GM23248 (cell line): ENCODE results near the gene NLRP9.

ENCODE experiments used
- EZH2 ChIP-seq: fragments of 200-600 bp; sonication (generic); IDR thresholded peaks from 2 replicates; pipeline ENCODE4 v1.6.1; 2018; ENCODE audit warnings: antibody characterized with exemption, mild to moderate bottlenecking; ENCODE audit not compliant: insufficient read depth, poor library complexity, severe bottlenecking
- EZH2phosphoT487 ChIP-seq: fragments of 200-600 bp; sonication (generic); IDR thresholded peaks from 2 replicates; pipeline ENCODE4 v1.6.1; 2018; ENCODE audit warnings: antibody characterized with exemption, moderate library complexity, mild to moderate bottlenecking, low read depth; ENCODE audit not compliant: insufficient read depth

DNA sequence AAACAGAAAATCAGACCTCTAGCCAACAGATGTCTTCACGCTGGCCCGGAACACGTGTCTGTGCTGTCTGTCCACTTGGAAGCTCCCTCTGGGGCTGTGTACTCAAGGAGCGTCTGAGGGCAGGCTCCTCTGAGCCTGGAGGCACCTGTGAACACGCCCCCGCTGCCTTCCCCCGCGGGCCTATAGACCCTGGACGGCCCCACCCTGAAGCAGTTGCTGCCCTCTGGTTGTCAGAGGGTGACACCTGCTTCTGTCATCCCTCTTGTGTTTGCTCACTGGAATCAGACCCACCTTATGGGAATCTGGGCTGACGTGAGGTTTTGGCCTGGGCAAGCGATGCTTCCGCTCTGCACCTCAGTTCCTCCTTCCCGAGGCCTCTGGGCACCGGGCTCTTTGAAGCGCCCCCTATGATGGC lies 44.0 kb downstream of the NLRP9 start:
- TF ChIP-seq EZH2 (no peak), EZH2phosphoT487 (no peak)
